HepG2 (cell line): ENCODE measurements around the gene VPS9D1. TPM values are rescaled to one million over a fixed set of nuclear protein-coding genes. Genes with fewer than 3 reads are reported as not detected.

Experiments used
- BATF2 ChIP-seq: sonication (generic); formaldehyde crosslinking; IDR thresholded peaks from 2 replicates; pipeline ENCODE4 v1.8.0; 2022; ENCODE audit warnings: mild to moderate bottlenecking, missing genetic modification reagents, moderate library complexity
- BRCA1 ChIP-seq: sonication (generic); formaldehyde crosslinking; IDR thresholded peaks from 2 replicates; pipeline ENCODE4 v1.4.0; 2020; ENCODE audit warnings: missing genetic modification reagents
- GLMP ChIP-seq: sonication (generic); formaldehyde crosslinking; IDR thresholded peaks from 2 replicates; pipeline ENCODE4 v1.9.0; 2021; ENCODE audit warnings: missing genetic modification reagents, mild to moderate bottlenecking, borderline replicate concordance
- KDM6A ChIP-seq: IDR thresholded peaks from 2 replicates; pipeline ENCODE4 v1.6.1; 2016; ENCODE audit warnings: low read depth
- MATR3 ChIP-seq: sonication (generic); formaldehyde crosslinking; IDR thresholded peaks from 2 replicates; pipeline ENCODE4 v1.4.0; 2020; ENCODE audit warnings: missing genetic modification reagents
- MIER3 ChIP-seq: IDR thresholded peaks from 2 replicates; pipeline ENCODE4 v1.6.1; 2016; ENCODE audit warnings: missing compliant biosample characterization, borderline replicate concordance
- MLXIP ChIP-seq: sonication (generic); formaldehyde crosslinking; IDR thresholded peaks from 2 replicates; pipeline ENCODE4 v1.9.0; 2021; ENCODE audit warnings: missing genetic modification reagents, borderline replicate concordance
- NBN ChIP-seq: fragments of 450-650 bp; conservative IDR thresholded peaks from 2 replicates; pipeline ENCODE4 v1.6.1; 2017
- NR3C1 ChIP-seq: sonication (generic); formaldehyde crosslinking; IDR thresholded peaks from 2 replicates; pipeline ENCODE4 v1.4.0; 2020; ENCODE audit warnings: missing genetic modification reagents
- PATZ1 ChIP-seq: sonication (generic); formaldehyde crosslinking; IDR thresholded peaks from 2 replicates; pipeline ENCODE4 v1.4.0; 2020; ENCODE audit warnings: missing genetic modification reagents
- RFXANK ChIP-seq: IDR thresholded peaks from 2 replicates; pipeline ENCODE4 v1.6.1; 2016
- SAFB2 ChIP-seq: sonication (generic); formaldehyde crosslinking; IDR thresholded peaks from 2 replicates; pipeline ENCODE4 v1.5.1; 2020; ENCODE audit warnings: missing genetic modification reagents, low read depth, mild to moderate bottlenecking, borderline replicate concordance
- THRA ChIP-seq: sonication (generic); formaldehyde crosslinking; IDR thresholded peaks from 2 replicates; pipeline ENCODE4 v1.4.0; 2020; ENCODE audit warnings: missing genetic modification reagents, borderline replicate concordance
- ZNF414 ChIP-seq: sonication (generic); formaldehyde crosslinking; IDR thresholded peaks from 2 replicates; pipeline ENCODE4 v1.5.0; 2020; ENCODE audit warnings: missing genetic modification reagents
- ZNF552 ChIP-seq: sonication (generic); formaldehyde crosslinking; IDR thresholded peaks from 2 replicates; pipeline ENCODE4 v1.9.0; 2022; ENCODE audit warnings: missing genetic modification reagents, mild to moderate bottlenecking, borderline replicate concordance
- ZNF597 ChIP-seq: sonication (generic); formaldehyde crosslinking; IDR thresholded peaks from 2 replicates; pipeline ENCODE4 v1.5.0; 2020; ENCODE audit warnings: missing genetic modification reagents
- ZNF766 ChIP-seq: sonication (generic); formaldehyde crosslinking; IDR thresholded peaks from 2 replicates; pipeline ENCODE4 v1.5.0; 2020; ENCODE audit warnings: missing genetic modification reagents, borderline replicate concordance
- ZZZ3 ChIP-seq: sonication (generic); formaldehyde crosslinking; IDR thresholded peaks from 2 replicates; pipeline ENCODE4 v1.4.0; 2020; ENCODE audit warnings: missing genetic modification reagents, mild to moderate bottlenecking, borderline replicate concordance
- polyA plus RNA-seq, 8 experiments: library from polyadenylated mRNA; depleted of rRNA in 3 of 8; stranded (reverse) in 7 of 8; unstranded in 1 of 8; fragments of >200 nt; fragmentation: Illumina TruSeq in 4 of 8; extraction: Trizol in 4 of 8; gene quantifications; 2 replicates each; pipeline versions ENCODE4 v1.2.1 to v1.2.3, GENCODE V29; 2011 to 2016; ENCODE audit warnings: low read depth in 4 of 8, missing spikeins in 1 of 8, mixed read lengths in 1 of 8; ENCODE audit not compliant: insufficient read depth in 1 of 8
- total RNA-seq, 5 experiments: library from RNA; depleted of rRNA; stranded (reverse); fragments of >200 nt; fragmentation: Illumina TruSeq; extraction: Trizol; gene quantifications; 2 replicates each; pipeline ENCODE4 v1.2.3, GENCODE V29; 2016; ENCODE audit warnings: low read depth in 1 of 5

Gene VPS9D1
- total and polyA plus RNA-seq, 2 of the 13 experiments (the other 11 are each of a cell fraction or from before 2014, with no cell fraction given): 10.1 to 13.2 TPM

GRCh38 chr16:89657442-89658220 lies 63.1 kb downstream of the VPS9D1 start, which contains the start of the genes CHMP1A and SPATA33 (continued):
- TF ChIP-seq THRA (CRISPR knock-in tag) (peak; percentile 25; the same call in 1 of the 2 replicates), KDM6A (no peak), MIER3 (0 out of 2 replicates have a peak, but pooled peaks have one; percentile 22), MATR3 (CRISPR knock-in tag) (no peak), PATZ1 (CRISPR knock-in tag) (peak; percentile 26; the same call in 1 of the 2 replicates), BRCA1 (no peak), SAFB2 (CRISPR knock-in tag) (peak; percentile 86; the same call in 1 of the 2 replicates), NR3C1 (no peak), ZNF766 (CRISPR knock-in tag) (peak; percentile 28), ZNF414 (CRISPR knock-in tag) (peak; percentile 85; the same call in 1 of the 2 replicates), BATF2 (0 out of 2 replicates have a peak, but pooled peaks have one; percentile 63), ZNF597 (CRISPR knock-in tag) (peak; percentile 28; the same call in 1 of the 2 replicates), GLMP (CRISPR knock-in tag) (no peak), MLXIP (CRISPR knock-in tag) (no peak), ZNF552 (CRISPR knock-in tag) (0 out of 2 replicates have a peak, but pooled peaks have one; percentile 79), NBN (no peak), RFXANK (peak; percentile 42; the same call in 1 of the 2 replicates), ZZZ3 (CRISPR knock-in tag) (peak; percentile 73; the same call in 1 of the 2 replicates)
